Tibial artery (tissue), 4 donors: ENCODE data around the gene ATP2A2.

Experiments used
- DNase-seq, 2 donors: peaks; one replicate each; pipeline ENCODE4 v3.0.0-alpha.2; 2019
- H3K27ac ChIP-seq, 2 donors: fragments of 200-600 bp; sonication (generic) in 1 of 2; 1 replicate in 1 of 2; 2 replicates in 1 of 2; pipeline ENCODE4 v1.5.1; 2018 to 2019; ENCODE audit warnings: mild to moderate bottlenecking in 1 of 2
- H3K27me3 ChIP-seq, 2 donors: fragments of 200-600 bp; sonication (generic) in 1 of 2; one replicate each; pipeline versions ENCODE4 v1.5.1 to v1.6.0; 2016 to 2019
- H3K36me3 ChIP-seq, 3 donors: fragments of 200-600 bp; sonication (generic) in 2 of 3; one replicate each; pipeline ENCODE4 v1.5.1; 2016 to 2019; ENCODE audit warnings: mild to moderate bottlenecking in 2 of 3
- H3K4me1 ChIP-seq, 4 donors: fragments of 200-600 bp; sonication (generic) in 2 of 4; 1 replicate in 3 of 4; 2 replicates in 1 of 4; pipeline ENCODE4 v1.5.1; 2016 to 2019
- H3K4me3 ChIP-seq, 2 donors: fragments of 200-600 bp; sonication (generic) in 1 of 2; 1 replicate in 1 of 2; 2 replicates in 1 of 2; pipeline ENCODE4 v1.5.1; 2018 to 2019; ENCODE audit warnings: mild to moderate bottlenecking in 2 of 2
- H3K9me3 ChIP-seq, 3 donors: fragments of 200-600 bp; sonication (generic) in 1 of 3; one replicate each; pipeline ENCODE4 v1.5.1; 2016 to 2019
- CTCF ChIP-seq, 2 experiments: fragments of 200-600 bp in 1 of 2; fragments of 450-650 bp in 1 of 2; IDR thresholded peaks; one replicate each; pipeline ENCODE4 v1.5.1; 2017 to 2019; ENCODE audit warnings: antibody characterized with exemption in 2 of 2, mild to moderate bottlenecking in 1 of 2, moderate library complexity in 1 of 2
- intact Hi-C: fragments of 100-400 bp; cut with DNase I; formaldehyde crosslinking; loops from one replicate; pipeline ENCODE4 v1.15.0; 2023; ENCODE audit warnings: low total_unique reads

ATP2A2 gene

GRCh38 chr12:110281549-110282299 lies 677 bp downstream of the ATP2A2 start:
- peak; percentile 40 to 76 for DNase-seq
- peak in 1 of 2 experiments; percentile 4 for TF ChIP-seq CTCF (IDR thresholded peaks at IDR 0.05)
- no peaks in the 10 kb centered on the region for H3K9me3 ChIP-seq
- H3K27ac ChIP-seq: peak overlapping the region; percentile 97 to 100
- peaks cover 0 to 3% (median 0%) of the 10 kb centered on the region in 3 donors for H3K36me3 ChIP-seq
- H3K4me1 ChIP-seq: peaks cover 0 to 68% (median 13%) of the 10 kb centered on the region in 4 donors
- H3K4me3 ChIP-seq: peak overlapping the region; percentile 88 to 94
- H3K27me3 ChIP-seq: no peaks in the 10 kb centered on the region
- intact Hi-C loops: loop anchor here (2.0 to 10.0 kb wide), 3 partner anchors 29 to 179 kb away; no protein-coding TSS in a partner anchor

- TF ChIP-seq CTCF (IDR thresholded peaks at IDR 0.05): no peak
- Histone ChIP-seq H3K27ac (peak overlapping the region; percentile 97 to 100), H3K4me1 (peaks cover 0 to 73% (median 16%) of the 10 kb centered on the region in 4 donors), H3K9me3 (no peaks in the 10 kb centered on the region), H3K36me3 (peaks cover 0 to 5% (median 2%) of the 10 kb centered on the region in 3 donors), H3K4me3 (peak overlapping the region; percentile 88 to 94), H3K27me3 (no peaks in the 10 kb centered on the region)
- intact Hi-C loops: loop anchor here (5.0 to 10.0 kb wide), 2 partner anchors 58 to 180 kb away; no protein-coding TSS in a partner anchor
- no peak for DNase-seq
Observed at GRCh38 chr12:110282300-110282860, 1.3 kb downstream of the ATP2A2 start.

- DNase-seq: no peak
- no peak for TF ChIP-seq CTCF (IDR thresholded peaks at IDR 0.05)
- peak overlapping the region; percentile 97 to 100 for H3K27ac ChIP-seq
- peaks cover 0 to 73% (median 17%) of the 10 kb centered on the region in 4 donors for H3K4me1 ChIP-seq
- peaks cover 0 to 11% (median 8%) of the 10 kb centered on the region in 3 donors for H3K36me3 ChIP-seq
- no peaks in the 10 kb centered on the region for H3K9me3 ChIP-seq
- intact Hi-C loops: loop anchor here (5.0 to 10.0 kb wide), 2 partner anchors 58 to 181 kb away; no protein-coding TSS in a partner anchor
- peak overlapping the region; percentile 88 to 94 for H3K4me3 ChIP-seq
- no peaks in the 10 kb centered on the region for H3K27me3 ChIP-seq
Observed at GRCh38 chr12:110282956-110283817, 2.1 kb downstream of the ATP2A2 start.

GRCh38 chr12:110284597-110284996 lies 3.5 kb downstream of the ATP2A2 start:
- intact Hi-C loops: loop anchor here (5.0 to 10.0 kb wide), 2 partner anchors 60 to 182 kb away; no protein-coding TSS in a partner anchor
- DNase-seq: no peak
- Histone ChIP-seq H3K36me3 (peaks cover 0 to 18% (median 14%) of the 10 kb centered on the region in 3 donors), H3K9me3 (no peaks in the 10 kb centered on the region), H3K27ac (peak overlapping the region; percentile 97 to 100), H3K4me3 (peak overlapping the region; percentile 88 to 94), H3K4me1 (peaks cover 0 to 74% (median 28%) of the 10 kb centered on the region in 4 donors), H3K27me3 (no peaks in the 10 kb centered on the region)
- TF ChIP-seq CTCF (IDR thresholded peaks at IDR 0.05): no peak

GRCh38 chr12:110286623-110287022 lies 5.6 kb downstream of the ATP2A2 start:
- Histone ChIP-seq H3K36me3 (peaks cover 13 to 38% (median 32%) of the 10 kb centered on the region in 3 donors), H3K9me3 (no peaks in the 10 kb centered on the region), H3K4me3 (peak overlapping the region; percentile 88 to 94), H3K4me1 (peaks cover 0 to 84% (median 30%) of the 10 kb centered on the region in 4 donors), H3K27ac (peak overlapping the region; percentile 30 to 97), H3K27me3 (no peaks in the 10 kb centered on the region)
- no peak for TF ChIP-seq CTCF (IDR thresholded peaks at IDR 0.05)
- DNase-seq: no peak
- intact Hi-C loops: loop anchor here (10.0 kb wide), 1 partner anchor 62 kb away; no protein-coding TSS in a partner anchor
